ENCODE results near the gene FGF21. TPM values are rescaled to one million over a fixed set of nuclear protein-coding genes. Genes with fewer than 3 reads are reported as not detected.

The FGF21 gene
- total and polyA plus RNA-seq, 2 donors from 2014 or later: not detected

- peaks cover 0 to 5% (median 3%) of the 10 kb centered on the region in 3 donors for H3K4me1 ChIP-seq (ENCODE audit: control insufficient read depth in 2 of 3, insufficient read depth in 2 of 3, low read depth in 1 of 3, low read length in 3 of 3)
- H3K4me3 ChIP-seq (ENCODE audit: low read length in 3 of 3): peak within 1 kb of the TSS; percentile 19 to 62 (median 59)
- intact Hi-C loops (cut with DNase I): no loop called here
- H3K9ac ChIP-seq (ENCODE audit: low read length in 3 of 3): peak within 1 kb of the TSS in 2 of 3 donors; percentile 24 to 42
- peaks cover 4% of the 10 kb centered on the region for H3K27me3 ChIP-seq (ENCODE audit: control insufficient read depth, insufficient read depth, low read length)
- no peaks in the 10 kb centered on the region for H3K36me3 ChIP-seq (ENCODE audit: control insufficient read depth in 2 of 3, insufficient read depth in 3 of 3, low read length in 3 of 3)
- DNase-seq: peak; percentile 91 to 95 (median 95)
- no peak for FAIRE-seq
- TF ChIP-seq, protein P1, sequence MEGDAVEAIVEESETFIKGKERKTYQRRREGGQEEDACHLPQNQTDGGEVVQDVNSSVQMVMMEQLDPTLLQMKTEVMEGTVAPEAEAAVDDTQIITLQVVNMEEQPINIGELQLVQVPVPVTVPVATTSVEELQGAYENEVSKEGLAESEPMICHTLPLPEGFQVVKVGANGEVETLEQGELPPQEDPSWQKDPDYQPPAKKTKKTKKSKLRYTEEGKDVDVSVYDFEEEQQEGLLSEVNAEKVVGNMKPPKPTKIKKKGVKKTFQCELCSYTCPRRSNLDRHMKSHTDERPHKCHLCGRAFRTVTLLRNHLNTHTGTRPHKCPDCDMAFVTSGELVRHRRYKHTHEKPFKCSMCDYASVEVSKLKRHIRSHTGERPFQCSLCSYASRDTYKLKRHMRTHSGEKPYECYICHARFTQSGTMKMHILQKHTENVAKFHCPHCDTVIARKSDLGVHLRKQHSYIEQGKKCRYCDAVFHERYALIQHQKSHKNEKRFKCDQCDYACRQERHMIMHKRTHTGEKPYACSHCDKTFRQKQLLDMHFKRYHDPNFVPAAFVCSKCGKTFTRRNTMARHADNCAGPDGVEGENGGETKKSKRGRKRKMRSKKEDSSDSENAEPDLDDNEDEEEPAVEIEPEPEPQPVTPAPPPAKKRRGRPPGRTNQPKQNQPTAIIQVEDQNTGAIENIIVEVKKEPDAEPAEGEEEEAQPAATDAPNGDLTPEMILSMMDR (IDR thresholded peaks at IDR 0.05; ENCODE audit: borderline replicate concordance, extremely low read depth, insufficient read depth): no peak
- peak within 1 kb of the TSS; percentile 75 to 77 for H3K27ac ChIP-seq (ENCODE audit: low read depth in 2 of 2, low read length in 2 of 2)
- no peaks in the 10 kb centered on the region for H3K9me3 ChIP-seq (ENCODE audit: control insufficient read depth in 2 of 3, insufficient read depth in 1 of 3, low read length in 3 of 3)
Measured at GRCh38 chr19:48746738-48747575, 8.4 kb upstream of the FGF21 start, which contains the start of gene IZUMO1. IZUMO1 (minus strand) TSS chr19:48746909; CDS start chr19:48745859, 1,050 bp downstream.

- Histone ChIP-seq H3K27ac (ENCODE audit: low read depth in 2 of 2, low read length in 2 of 2) (no peak overlapping the region), H3K4me3 (ENCODE audit: low read length in 3 of 3) (no peak overlapping the region), H3K4me1 (ENCODE audit: control insufficient read depth in 2 of 3, insufficient read depth in 2 of 3, low read depth in 1 of 3, low read length in 3 of 3) (peaks cover 0 to 9% (median 5%) of the 10 kb centered on the region in 3 donors), H3K9ac (ENCODE audit: low read length in 3 of 3) (no peak overlapping the region), H3K36me3 (ENCODE audit: control insufficient read depth in 2 of 3, insufficient read depth in 3 of 3, low read length in 3 of 3) (no peaks in the 10 kb centered on the region), H3K9me3 (ENCODE audit: control insufficient read depth in 2 of 3, insufficient read depth in 1 of 3, low read length in 3 of 3) (no peaks in the 10 kb centered on the region), H3K27me3 (ENCODE audit: control insufficient read depth, insufficient read depth, low read length) (peaks cover 7% of the 10 kb centered on the region)
- intact Hi-C loops (cut with DNase I): no loop called here
- FAIRE-seq (no peak), DNase-seq (no peak)
- TF ChIP-seq, protein P1 (IDR thresholded peaks at IDR 0.05; ENCODE audit: borderline replicate concordance, extremely low read depth, insufficient read depth): no peak
Measured at GRCh38 chr19:48749571-48750198, 5.6 kb upstream of the FGF21 start.

DNA sequence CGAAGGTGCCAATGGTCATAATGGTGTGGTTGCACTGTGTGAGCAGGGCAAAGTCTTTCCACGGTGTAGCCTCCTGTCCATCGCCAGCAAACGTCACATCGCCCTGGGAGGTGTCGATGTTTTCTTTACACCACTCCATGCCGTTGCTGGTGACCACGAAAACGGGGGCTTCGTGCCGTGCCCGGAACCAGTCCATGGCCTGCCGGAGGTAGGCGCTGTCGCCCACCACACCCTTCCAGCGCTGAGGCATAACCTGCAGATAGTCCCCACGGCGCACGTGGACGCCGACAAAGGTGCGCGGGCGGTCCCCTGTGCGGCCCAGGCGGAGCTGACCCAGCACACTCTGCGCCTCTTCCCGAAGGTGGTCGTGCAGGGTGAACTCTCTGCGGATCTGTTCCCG, 5.0 kb upstream of the FGF21 start:
- no peak for DNase-seq
- H3K36me3 ChIP-seq (ENCODE audit: control insufficient read depth in 2 of 3, insufficient read depth in 3 of 3, low read length in 3 of 3): no peaks in the 10 kb centered on the region
- no peak overlapping the region for H3K27ac ChIP-seq (ENCODE audit: low read depth in 2 of 2, low read length in 2 of 2)
- H3K9me3 ChIP-seq (ENCODE audit: control insufficient read depth in 2 of 3, insufficient read depth in 1 of 3, low read length in 3 of 3): no peaks in the 10 kb centered on the region
- intact Hi-C loops (cut with DNase I): no loop called here
- TF ChIP-seq, protein P1 (IDR thresholded peaks at IDR 0.05; ENCODE audit: borderline replicate concordance, extremely low read depth, insufficient read depth): no peak
- peaks cover 7% of the 10 kb centered on the region for H3K27me3 ChIP-seq (ENCODE audit: control insufficient read depth, insufficient read depth, low read length)
- H3K9ac ChIP-seq (ENCODE audit: low read length in 3 of 3): no peak overlapping the region
- peaks cover 0 to 9% (median 5%) of the 10 kb centered on the region in 3 donors for H3K4me1 ChIP-seq (ENCODE audit: control insufficient read depth in 2 of 3, insufficient read depth in 2 of 3, low read depth in 1 of 3, low read length in 3 of 3)
- FAIRE-seq: no peak
- H3K4me3 ChIP-seq (ENCODE audit: low read length in 3 of 3): no peak overlapping the region
